Kidney epithelial cell (primary cell): ENCODE measurements around the gene RTN4. TPM values are rescaled to one million over a fixed set of nuclear protein-coding genes. Genes with fewer than 3 reads are reported as not detected.

Experiments used
- DNase-seq: peaks from one replicate; pipeline ENCODE4 v3.0.0-alpha.2; 2010; ENCODE audit warnings: low read depth
- H3K27me3 ChIP-seq: 2 replicates; pipeline ENCODE4 v1.6.0; 2011; ENCODE audit warnings: low read length; ENCODE audit not compliant: control insufficient read depth, insufficient read depth
- H3K36me3 ChIP-seq: 2 replicates; pipeline ENCODE4 v1.5.1; 2011; ENCODE audit warnings: low read length; ENCODE audit not compliant: control insufficient read depth, insufficient read depth
- H3K4me3 ChIP-seq: 2 replicates; pipeline ENCODE4 v1.5.1; 2011; ENCODE audit warnings: low read depth, mild to moderate bottlenecking, control low read depth, low read length
- total RNA-seq: library from RNA; depleted of rRNA; stranded (reverse); fragments of >200 nt; gene quantifications from 2 replicates; pipeline ENCODE4 v1.2.3, GENCODE V29; 2015
- TF ChIP-seq, protein P1 (sequence below): IDR thresholded peaks from 2 replicates; pipeline ENCODE4 v1.5.1; 2011; ENCODE audit warnings: mild to moderate bottlenecking, moderate library complexity, low read length, control low read depth, inconsistent platforms; ENCODE audit not compliant: insufficient read depth, poor library complexity, severe bottlenecking

Gene RTN4
- total RNA-seq, 1 donor from 2014 or later, result 382 TPM

- TF ChIP-seq, protein P1, sequence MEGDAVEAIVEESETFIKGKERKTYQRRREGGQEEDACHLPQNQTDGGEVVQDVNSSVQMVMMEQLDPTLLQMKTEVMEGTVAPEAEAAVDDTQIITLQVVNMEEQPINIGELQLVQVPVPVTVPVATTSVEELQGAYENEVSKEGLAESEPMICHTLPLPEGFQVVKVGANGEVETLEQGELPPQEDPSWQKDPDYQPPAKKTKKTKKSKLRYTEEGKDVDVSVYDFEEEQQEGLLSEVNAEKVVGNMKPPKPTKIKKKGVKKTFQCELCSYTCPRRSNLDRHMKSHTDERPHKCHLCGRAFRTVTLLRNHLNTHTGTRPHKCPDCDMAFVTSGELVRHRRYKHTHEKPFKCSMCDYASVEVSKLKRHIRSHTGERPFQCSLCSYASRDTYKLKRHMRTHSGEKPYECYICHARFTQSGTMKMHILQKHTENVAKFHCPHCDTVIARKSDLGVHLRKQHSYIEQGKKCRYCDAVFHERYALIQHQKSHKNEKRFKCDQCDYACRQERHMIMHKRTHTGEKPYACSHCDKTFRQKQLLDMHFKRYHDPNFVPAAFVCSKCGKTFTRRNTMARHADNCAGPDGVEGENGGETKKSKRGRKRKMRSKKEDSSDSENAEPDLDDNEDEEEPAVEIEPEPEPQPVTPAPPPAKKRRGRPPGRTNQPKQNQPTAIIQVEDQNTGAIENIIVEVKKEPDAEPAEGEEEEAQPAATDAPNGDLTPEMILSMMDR, result no peak
- DNase-seq, result no peak
- no peaks in the 10 kb centered on the region for H3K36me3 ChIP-seq
Measured at GRCh38 chr2:54967269-54967668, 83.0 kb downstream of the RTN4 start.

DNA sequence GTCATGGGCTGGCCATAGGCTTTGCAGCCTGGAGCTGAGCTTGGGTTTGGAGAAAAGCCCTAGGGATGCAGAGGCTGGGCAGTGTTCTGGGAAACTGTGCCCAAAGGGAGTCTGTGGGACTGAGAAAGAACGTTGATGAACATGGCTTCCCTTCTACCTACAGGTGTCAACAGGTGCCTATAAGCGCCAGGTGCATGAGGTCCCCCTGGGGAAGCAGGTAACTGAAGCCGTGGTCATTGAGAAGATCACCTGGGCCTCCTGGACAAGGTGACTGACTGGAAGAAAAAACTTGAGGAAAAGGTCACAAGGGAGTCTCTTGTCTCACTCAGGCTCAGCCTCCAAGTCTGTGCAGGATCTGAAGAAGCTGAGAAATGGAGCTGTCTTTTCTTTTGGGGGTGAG lies 83.4 kb downstream of the RTN4 start:
- TF ChIP-seq, protein P1, result no peak
- H3K27me3 ChIP-seq, result no peaks in the 10 kb centered on the region

More at GRCh38 chr2:54967269-54967668, 83.0 kb downstream of the RTN4 start:
- H3K27me3 ChIP-seq, result no peaks in the 10 kb centered on the region
- no peak overlapping the region for H3K4me3 ChIP-seq

DNA sequence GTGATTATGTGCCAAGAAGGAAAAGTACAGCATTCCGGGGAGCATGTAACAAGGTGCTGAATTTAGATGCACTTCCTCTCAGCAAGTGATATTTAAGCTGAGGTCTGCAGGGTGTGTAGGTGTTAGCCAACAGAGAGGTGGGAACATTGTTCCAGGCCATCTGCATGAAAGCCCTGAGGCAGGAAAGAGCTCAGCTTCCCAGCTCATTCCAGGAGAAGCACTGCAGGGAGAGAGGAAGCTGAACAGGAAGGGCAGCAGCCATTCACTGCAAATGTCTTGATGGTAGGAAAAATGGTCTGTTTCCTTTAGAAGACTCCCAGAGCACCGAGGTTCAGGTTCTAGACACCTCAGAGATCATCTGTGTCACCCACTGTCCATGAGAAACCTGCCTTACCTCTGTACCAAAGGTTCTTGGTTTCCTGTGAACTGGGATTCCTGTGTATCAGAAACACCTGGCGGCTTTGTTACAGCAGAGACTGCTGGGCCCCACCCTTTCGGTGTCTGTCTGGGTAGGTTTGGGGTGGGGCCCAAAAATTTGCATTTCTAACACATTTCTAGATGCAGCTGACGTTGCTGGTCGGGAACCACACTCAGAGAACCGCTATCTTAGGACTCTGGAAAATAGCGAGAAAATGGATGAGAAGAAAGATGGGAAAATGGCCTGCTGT lies 84.0 kb downstream of the RTN4 start:
- H3K36me3 ChIP-seq, result no peaks in the 10 kb centered on the region
- no peaks in the 10 kb centered on the region for H3K27me3 ChIP-seq
- TF ChIP-seq, protein P1, result no peak
- H3K4me3 ChIP-seq, result no peak overlapping the region
- no peak for DNase-seq

More for the DNA sequence above, 83.4 kb downstream of the RTN4 start:
- DNase-seq, result no peak
- H3K36me3 ChIP-seq, result no peaks in the 10 kb centered on the region
- H3K4me3 ChIP-seq, result no peak overlapping the region

- Histone ChIP-seq H3K36me3 (no peaks in the 10 kb centered on the region), H3K4me3 (no peak overlapping the region), H3K27me3 (no peaks in the 10 kb centered on the region)
- TF ChIP-seq, protein P1, result no peak
- DNase-seq, result no peak
Measured at GRCh38 chr2:54965425-54965824, 84.8 kb downstream of the RTN4 start.

GRCh38 chr2:54964816-54965215 lies 85.4 kb downstream of the RTN4 start:
- DNase-seq, result no peak
- TF ChIP-seq, protein P1, result no peak
- Histone ChIP-seq H3K4me3 (no peak overlapping the region), H3K36me3 (no peaks in the 10 kb centered on the region), H3K27me3 (no peaks in the 10 kb centered on the region)

DNA sequence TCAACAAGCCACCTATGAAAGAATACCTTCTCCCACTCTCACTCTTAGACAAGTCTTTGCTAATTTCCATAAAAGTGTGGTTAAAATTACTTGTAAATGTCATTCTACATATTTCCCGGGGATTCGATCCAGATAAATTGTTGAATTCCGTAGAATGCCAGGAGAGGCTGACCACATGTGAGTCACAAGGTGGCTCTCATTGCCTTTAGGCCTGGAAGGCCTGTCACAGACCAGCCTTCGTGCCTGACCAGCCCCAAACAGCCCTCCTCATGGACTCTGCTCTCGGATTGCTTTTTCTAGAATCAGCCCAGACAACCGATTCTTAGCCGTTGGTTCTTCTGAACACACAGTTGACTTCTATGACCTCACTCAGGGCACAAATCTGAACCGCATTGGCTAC lies 86.0 kb downstream of the RTN4 start:
- no peaks in the 10 kb centered on the region for H3K36me3 ChIP-seq
- TF ChIP-seq, protein P1, result no peak
- H3K4me3 ChIP-seq, result no peak overlapping the region
- H3K27me3 ChIP-seq, result no peaks in the 10 kb centered on the region
- DNase-seq, result no peak
